K562 (cell line): Measurements from ENCODE around the gene FMO5. TPM values are rescaled to one million over a fixed set of nuclear protein-coding genes. Genes with fewer than 3 reads are reported as not detected.
A peak's percentile ranks its signal among the peaks of the same experiment; 100 is the strongest.

Experiments used
- CREBBP ChIP-seq: IDR thresholded peaks from one replicate; pipeline ENCODE4 v1.6.1; 2012; ENCODE audit warnings: low read depth, mild to moderate bottlenecking, control low read depth, inconsistent platforms, low read length
- CTCF ChIP-seq, 3 experiments: IDR thresholded peaks in 2 of 3; conservative IDR thresholded peaks in 1 of 3; 2 replicates each; pipeline ENCODE4 v1.5.1; 2011 to 2012; ENCODE audit warnings: low read length in 3 of 3, mild to moderate bottlenecking in 3 of 3, control low read depth in 2 of 3, improper control_type of control experiment in 1 of 3, inconsistent platforms in 1 of 3, low read depth in 1 of 3, mixed read lengths in 1 of 3, moderate library complexity in 1 of 3; ENCODE audit not compliant: insufficient read depth in 2 of 3
- FOXP1 ChIP-seq: sonication (generic); formaldehyde crosslinking; IDR thresholded peaks from 2 replicates; pipeline ENCODE4 v1.8.0; 2022; ENCODE audit warnings: mild to moderate bottlenecking, missing genetic modification reagents
- HLTF ChIP-seq: fragments of 450-650 bp; IDR thresholded peaks from 2 replicates; pipeline ENCODE4 v1.6.1; 2016
- MTA1 ChIP-seq: fragments of 450-650 bp; IDR thresholded peaks from 2 replicates; pipeline ENCODE4 v1.6.1; 2017; ENCODE audit warnings: borderline replicate concordance
- NEUROD1 ChIP-seq: fragments of 150-350 bp; IDR thresholded peaks from 2 replicates; pipeline ENCODE4 v1.6.1; 2014; ENCODE audit warnings: borderline replicate concordance, low read length, low read depth; ENCODE audit not compliant: partially characterized antibody
- PATZ1 ChIP-seq: fragments of 250-450 bp; sonication (Bioruptor Pico); IDR thresholded peaks from 2 replicates; pipeline ENCODE4 v1.5.0; 2020; ENCODE audit warnings: mild to moderate bottlenecking, borderline replicate concordance
- PHF20 ChIP-seq: fragments of 450-650 bp; IDR thresholded peaks from 2 replicates; pipeline ENCODE4 v1.6.1; 2018; ENCODE audit not compliant: partially characterized antibody
- PML ChIP-seq: IDR thresholded peaks from 2 replicates; pipeline ENCODE4 v1.6.1; 2012; ENCODE audit warnings: low read length, inconsistent platforms
- POLR2B ChIP-seq: fragments of 450-650 bp; IDR thresholded peaks from 2 replicates; pipeline ENCODE4 v1.6.1; 2018; ENCODE audit warnings: low read depth; ENCODE audit not compliant: partially characterized antibody
- PTBP1 ChIP-seq: fragments of 200-400 bp; formaldehyde crosslinking; IDR thresholded peaks from 2 replicates; pipeline ENCODE4 v1.6.1; 2017; ENCODE audit warnings: low read depth, low read length
- SMARCA4 ChIP-seq: fragments of 450-650 bp; IDR thresholded peaks from 2 replicates; pipeline ENCODE4 v1.6.1; 2016
- SMARCE1 ChIP-seq: fragments of 450-650 bp; IDR thresholded peaks from 2 replicates; pipeline ENCODE4 v1.7.1; 2016; ENCODE audit warnings: mild to moderate bottlenecking
- TAF9B ChIP-seq: fragments of 450-650 bp; IDR thresholded peaks from 2 replicates; pipeline ENCODE4 v1.6.1; 2018; ENCODE audit warnings: mild to moderate bottlenecking; ENCODE audit not compliant: partially characterized antibody
- ZNF133 ChIP-seq: fragments of 250-450 bp; sonication (Bioruptor Pico); IDR thresholded peaks from 2 replicates; pipeline ENCODE4 v1.4.0; 2020; ENCODE audit warnings: mild to moderate bottlenecking
- ZNF197 ChIP-seq: fragments of 200-800 bp; sonication (Bioruptor generic); IDR thresholded peaks from 2 replicates; pipeline ENCODE4 v1.6.1; 2016; ENCODE audit warnings: low read depth, missing genetic modification characterization, missing compliant biosample characterization
- ZNF217 ChIP-seq: sonication (generic); formaldehyde crosslinking; IDR thresholded peaks from 2 replicates; pipeline ENCODE4 v1.8.0; 2022; ENCODE audit warnings: mild to moderate bottlenecking, missing genetic modification reagents
- ZNF384 ChIP-seq: IDR thresholded peaks from 2 replicates; pipeline ENCODE4 v1.6.1; 2012; ENCODE audit warnings: low read depth, low read length, improper control_type of control experiment
- polyA plus RNA-seq, 8 experiments: library from polyadenylated mRNA; depleted of rRNA in 4 of 8; stranded (reverse) in 5 of 8; unstranded in 3 of 8; fragments of >200 nt; fragmentation: Nextera tagmentation in 2 of 8; fragmentation: Illumina TruSeq in 1 of 8; extraction: Ambion mirVana in 2 of 8; extraction: Trizol in 1 of 8; gene quantifications; 2 replicates each; pipeline versions ENCODE4 v1.2.1 to v1.2.3, GENCODE V29; 2011 to 2014; ENCODE audit warnings: inconsistent platforms in 1 of 8, missing spikeins in 1 of 8
- total RNA-seq, 7 experiments: library from RNA; depleted of rRNA in 6 of 7; stranded (reverse); fragments of >200 nt in 6 of 7; fragmentation: Illumina TruSeq in 2 of 7; extraction: Trizol in 2 of 7; gene quantifications; 2 replicates each; pipeline versions ENCODE4 v1.2.1 to v1.2.3, GENCODE V29; 2011 to 2021; ENCODE audit warnings: low replicate concordance in 1 of 7

The FMO5 gene
- total and polyA plus RNA-seq, 9 of the 15 experiments (the other 6 are each of a cell fraction or from before 2014, with no cell fraction given) = 0.11 to 0.69 (median 0.19) TPM; not detected in 1

GRCh38 chr1:147172168-147173016 lies 52.7 kb downstream of the FMO5 start, which contains the start of gene PRKAB2 (continued):
- TF ChIP-seq PATZ1 (no peak), PML (peak; percentile 48), POLR2B (peak; percentile 44), CTCF (IDR thresholded peaks at IDR 0.05 in 2 of 3, conservative IDR thresholded peaks at IDR 0.05 in 1 of 3; ENCODE audit: insufficient read depth in 2 of 3, low read depth in 1 of 3, low read length in 3 of 3) (peak; percentile 81 to 91 (median 83)), ZNF217 (CRISPR knock-in tag) (no peak), PHF20 (peak; percentile 36), ZNF197 (CRISPR knock-in tag) (peak; percentile 65; the same call in 1 of the 2 replicates), NEUROD1 (peak; percentile 43), TAF9B (peak; percentile 28), SMARCA4 (no peak), CREBBP (no peak), ZNF384 (peak; percentile 53; the same call in 1 of the 2 replicates), HLTF (no peak), ZNF133 (no peak), PTBP1 (no peak; the same call in 1 of the 2 replicates), MTA1 (no peak), SMARCE1 (no peak), FOXP1 (CRISPR knock-in tag) (no peak)
